Measurements from ENCODE around the gene CAVIN4.

- TF ChIP-seq EZH2phosphoT487 (IDR thresholded peaks at IDR 0.05; ENCODE audit: borderline replicate concordance) (no peak), POLR2AphosphoS5 (IDR thresholded peaks at IDR 0.05; ENCODE audit: low read depth, low read length) (no peak), EZH2 (IDR thresholded peaks at IDR 0.05) (no peak), TCF7L2 (IDR thresholded peaks at IDR 0.05; ENCODE audit: borderline replicate concordance, extremely low read depth, insufficient read depth, insufficient read length) (no peak), EGR1 (IDR thresholded peaks at IDR 0.05; ENCODE audit: low read depth) (no peak), YY1 (IDR thresholded peaks at IDR 0.05; ENCODE audit: extremely low read depth, insufficient replicate concordance, low read depth, low read length) (no peak), RAD21 (IDR thresholded peaks at IDR 0.05; ENCODE audit: low read depth) (no peak), POLR2A (IDR thresholded peaks at IDR 0.05; ENCODE audit: borderline replicate concordance, extremely low read depth, insufficient read depth, insufficient read length) (no peak), FOSL1 (IDR thresholded peaks at IDR 0.05; ENCODE audit: low read depth) (no peak), ZNF274 (IDR thresholded peaks at IDR 0.05; ENCODE audit: low read depth, low read length) (no peak)
- TF ChIP-seq, protein P1, sequence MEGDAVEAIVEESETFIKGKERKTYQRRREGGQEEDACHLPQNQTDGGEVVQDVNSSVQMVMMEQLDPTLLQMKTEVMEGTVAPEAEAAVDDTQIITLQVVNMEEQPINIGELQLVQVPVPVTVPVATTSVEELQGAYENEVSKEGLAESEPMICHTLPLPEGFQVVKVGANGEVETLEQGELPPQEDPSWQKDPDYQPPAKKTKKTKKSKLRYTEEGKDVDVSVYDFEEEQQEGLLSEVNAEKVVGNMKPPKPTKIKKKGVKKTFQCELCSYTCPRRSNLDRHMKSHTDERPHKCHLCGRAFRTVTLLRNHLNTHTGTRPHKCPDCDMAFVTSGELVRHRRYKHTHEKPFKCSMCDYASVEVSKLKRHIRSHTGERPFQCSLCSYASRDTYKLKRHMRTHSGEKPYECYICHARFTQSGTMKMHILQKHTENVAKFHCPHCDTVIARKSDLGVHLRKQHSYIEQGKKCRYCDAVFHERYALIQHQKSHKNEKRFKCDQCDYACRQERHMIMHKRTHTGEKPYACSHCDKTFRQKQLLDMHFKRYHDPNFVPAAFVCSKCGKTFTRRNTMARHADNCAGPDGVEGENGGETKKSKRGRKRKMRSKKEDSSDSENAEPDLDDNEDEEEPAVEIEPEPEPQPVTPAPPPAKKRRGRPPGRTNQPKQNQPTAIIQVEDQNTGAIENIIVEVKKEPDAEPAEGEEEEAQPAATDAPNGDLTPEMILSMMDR (IDR thresholded peaks at IDR 0.05 in 2 of 3, conservative IDR thresholded peaks at IDR 0.05 in 1 of 3; ENCODE audit: borderline replicate concordance in 1 of 3, insufficient read depth in 1 of 3, low read depth in 2 of 3, low read length in 2 of 3) = no peak
Observed at GRCh38 chr9:100619665-100620064, 41.8 kb downstream of the CAVIN4 start.

Data from HCT116 (cell line).